OCI-LY7 (cell line): ENCODE results near the gene RSPH1. TPM values are rescaled to one million over a fixed set of nuclear protein-coding genes. Genes with fewer than 3 reads are reported as not detected.

ENCODE experiments used
- BruUV-seq: library from RNA; stranded (reverse); fragments of 400-500 nt; replicated peaks from 2 replicates; lab custom pipeline; 2021; lab: Mats Ljungman, UMichigan
- CTCF ChIA-PET: fragments of 300-600 bp; sonication (Branson Sonifier 250); formaldehyde crosslinking; loops from one replicate; lab custom pipeline; 2022; ENCODE audit warnings: antibody characterized with exemption; ENCODE audit not compliant: unreplicated experiment; lab: Charles Lee
- POLR2A ChIA-PET: fragments of 300-600 bp; sonication (Branson Sonifier 250); formaldehyde crosslinking; loops from one replicate; lab custom pipeline; 2022; ENCODE audit warnings: antibody characterized with exemption; lab: Charles Lee
- DNase-seq: peaks from one replicate; pipeline ENCODE4 v3.0.0-alpha.2; 2015; ENCODE audit warnings: low spot score
- H2AFZ ChIP-seq: fragments of 200-600 bp; sonication (generic), shearing (Covaris generic); 2 replicates; pipeline ENCODE4 v1.6.1; 2014; ENCODE audit warnings: mild to moderate bottlenecking, antibody characterized with exemption, low read length, moderate library complexity
- H3K27ac ChIP-seq: fragments of 200-600 bp; sonication (generic); 2 replicates; pipeline ENCODE4 v1.5.1; 2014; ENCODE audit warnings: mixed run types, low read depth, mild to moderate bottlenecking, moderate library complexity, low read length, inconsistent platforms; ENCODE audit not compliant: poor library complexity, severe bottlenecking
- H3K36me3 ChIP-seq: fragments of 200-600 bp; sonication (generic); 2 replicates; pipeline ENCODE4 v1.6.1; 2014; ENCODE audit warnings: mild to moderate bottlenecking, antibody characterized with exemption, low read length, moderate library complexity, mixed read lengths; ENCODE audit not compliant: insufficient read depth
- H3K4me1 ChIP-seq: fragments of 200-600 bp; sonication (generic); 2 replicates; pipeline ENCODE4 v1.5.1; 2014; ENCODE audit warnings: mild to moderate bottlenecking, low read length; ENCODE audit not compliant: insufficient read depth, poor library complexity, severe bottlenecking
- H3K4me2 ChIP-seq: fragments of 200-600 bp; sonication (generic); 2 replicates; pipeline ENCODE4 v1.6.1; 2014; ENCODE audit warnings: mild to moderate bottlenecking, low read length
- H3K4me3 ChIP-seq: fragments of 200-600 bp; sonication (generic); 2 replicates; pipeline ENCODE4 v1.5.1; 2014; ENCODE audit warnings: mild to moderate bottlenecking, low read depth, low read length; ENCODE audit not compliant: poor library complexity, severe bottlenecking
- H3K79me2 ChIP-seq: fragments of 200-600 bp; sonication (generic); 2 replicates; pipeline ENCODE4 v1.6.1; 2016; ENCODE audit warnings: low read depth, mild to moderate bottlenecking, low read length, moderate library complexity, mixed read lengths; ENCODE audit not compliant: insufficient read depth
- H3K9me2 ChIP-seq: fragments of 200-600 bp; sonication (generic); 2 replicates; pipeline ENCODE4 v1.6.1; 2016; ENCODE audit warnings: mild to moderate bottlenecking, low read length, mixed read lengths; ENCODE audit not compliant: insufficient read depth
- H3K9me3 ChIP-seq: fragments of 200-600 bp; sonication (generic); 2 replicates; pipeline ENCODE4 v1.6.1; 2014; ENCODE audit warnings: mild to moderate bottlenecking, mixed run types, low read length, mixed read lengths
- H4K20me1 ChIP-seq: fragments of 200-600 bp; sonication (generic); 2 replicates; pipeline ENCODE4 v1.6.1; 2014; ENCODE audit warnings: mild to moderate bottlenecking, antibody characterized with exemption, low read length, moderate library complexity, mixed read lengths; ENCODE audit not compliant: insufficient read depth
- CTCF ChIP-seq: fragments of 200-600 bp; sonication (generic); conservative IDR thresholded peaks from 2 replicates; pipeline ENCODE4 v1.5.1; 2014; ENCODE audit warnings: mild to moderate bottlenecking, antibody characterized with exemption, low read length, moderate library complexity, mixed read lengths
- EZH2phosphoT487 ChIP-seq: fragments of 200-600 bp; sonication (generic); IDR thresholded peaks from 2 replicates; pipeline ENCODE4 v1.6.1; 2018; ENCODE audit warnings: low read depth, borderline replicate concordance, mild to moderate bottlenecking, mixed run types, antibody characterized with exemption, low read length, moderate library complexity, mixed read lengths
- intact Hi-C: fragments of 100-400 bp; cut with micrococcal nuclease; formaldehyde crosslinking; loops from one replicate; pipeline ENCODE4 v1.10.0; 2022; ENCODE audit not compliant: unreplicated experiment
- total RNA-seq, 2 experiments: library from RNA; depleted of rRNA in 1 of 2; stranded (reverse); fragments of >200 nt in 1 of 2; shearing (Covaris generic) in 1 of 2; gene quantifications; 2 replicates each; pipeline ENCODE4 v1.2.3, GENCODE V29; 2014 to 2022

Gene RSPH1
- total RNA-seq, 2 experiments from 2014 or later, result 1.9 to 2.5 TPM

- DNase-seq, result no peak
- Histone ChIP-seq H3K79me2 (no peaks in the 10 kb centered on the region), H2AFZ (no peak overlapping the region), H3K9me3 (no peaks in the 10 kb centered on the region), H3K27ac (no peak overlapping the region), H3K4me2 (no peak overlapping the region), H4K20me1 (no peaks in the 10 kb centered on the region), H3K4me1 (peaks cover 29% of the 10 kb centered on the region), H3K9me2 (no peaks in the 10 kb centered on the region), H3K4me3 (no peak overlapping the region), H3K36me3 (no peaks in the 10 kb centered on the region)
- BruUV-seq, result no TSS peak
- ChIA-PET POLR2A (interaction anchor here (1.9 kb wide), 1 partner anchor 16 kb away, joined by 8 read pairs; no protein-coding TSS in a partner anchor), CTCF (no interaction called here)
- no peak for TF ChIP-seq EZH2phosphoT487
- no peak for TF ChIP-seq CTCF
- intact Hi-C loops, result loop anchor here (2.0 to 10.0 kb wide), 2 partner anchors 87 to 307 kb away; partner anchors contain the start of gene TFF1
Observed at GRCh38 chr21:42451941-42452340, 44.1 kb downstream of the RSPH1 start.

GRCh38 chr21:42448686-42449085 lies 47.3 kb downstream of the RSPH1 start:
- intact Hi-C loops, result loop anchor here (5.0 kb wide), 1 partner anchor 66 kb away; no protein-coding TSS in a partner anchor
- Histone ChIP-seq H3K4me2 (no peak overlapping the region), H3K79me2 (no peaks in the 10 kb centered on the region), H3K9me2 (no peaks in the 10 kb centered on the region), H3K36me3 (no peaks in the 10 kb centered on the region), H3K27ac (no peak overlapping the region), H3K9me3 (no peaks in the 10 kb centered on the region), H3K4me1 (peaks cover 23% of the 10 kb centered on the region), H2AFZ (no peak overlapping the region), H4K20me1 (no peaks in the 10 kb centered on the region), H3K4me3 (no peak overlapping the region)
- no peak for DNase-seq
- ChIA-PET POLR2A (no interaction called here), CTCF (no interaction called here)
- no peak for TF ChIP-seq CTCF
- TF ChIP-seq EZH2phosphoT487, result no peak
- no TSS peak for BruUV-seq

DNA sequence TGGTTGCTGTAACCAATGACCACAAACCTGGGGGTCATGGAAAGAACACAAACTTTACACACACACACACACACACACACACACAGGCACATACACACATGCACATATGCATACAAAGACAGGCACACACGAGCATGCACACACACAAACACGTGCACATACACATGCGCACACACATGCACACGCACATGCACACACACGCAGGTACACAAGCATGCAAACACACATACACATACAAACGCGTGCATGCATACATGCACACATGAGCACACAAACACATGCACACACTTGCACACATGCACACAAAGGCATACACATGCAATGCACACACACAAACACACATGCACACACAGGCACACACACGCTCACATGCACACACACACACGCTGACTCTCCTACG lies 48.3 kb downstream of the RSPH1 start:
- Histone ChIP-seq H3K4me2 (no peak overlapping the region), H3K4me3 (no peak overlapping the region), H3K9me2 (no peaks in the 10 kb centered on the region), H4K20me1 (no peaks in the 10 kb centered on the region), H2AFZ (no peak overlapping the region), H3K27ac (no peak overlapping the region), H3K79me2 (no peaks in the 10 kb centered on the region), H3K4me1 (peaks cover 16% of the 10 kb centered on the region), H3K36me3 (no peaks in the 10 kb centered on the region), H3K9me3 (no peaks in the 10 kb centered on the region)
- intact Hi-C loops, result loop anchor here (5.0 kb wide), 1 partner anchor 65 kb away; no protein-coding TSS in a partner anchor
- no peak for DNase-seq
- POLR2A ChIA-PET, result no interaction called here
- no TSS peak for BruUV-seq
- no peak for TF ChIP-seq CTCF
- TF ChIP-seq EZH2phosphoT487, result no peak
- CTCF ChIA-PET, result no interaction called here
